Posterior cingulate gyrus (tissue), 11 donors: Measurements from ENCODE around the gene EXD3.

ENCODE experiments used
- DNase-seq, 10 donors: peaks; one replicate each; pipeline versions ENCODE4 v3.0.0 to v3.0.0-alpha.2; 2020 to 2021; ENCODE audit warnings: mixed read lengths in 3 of 10
- intact Hi-C: fragments of 100-400 bp; cut with DNase I; formaldehyde crosslinking; loops from one replicate; pipeline ENCODE4 v1.15.1; 2023

The EXD3 gene

DNA sequence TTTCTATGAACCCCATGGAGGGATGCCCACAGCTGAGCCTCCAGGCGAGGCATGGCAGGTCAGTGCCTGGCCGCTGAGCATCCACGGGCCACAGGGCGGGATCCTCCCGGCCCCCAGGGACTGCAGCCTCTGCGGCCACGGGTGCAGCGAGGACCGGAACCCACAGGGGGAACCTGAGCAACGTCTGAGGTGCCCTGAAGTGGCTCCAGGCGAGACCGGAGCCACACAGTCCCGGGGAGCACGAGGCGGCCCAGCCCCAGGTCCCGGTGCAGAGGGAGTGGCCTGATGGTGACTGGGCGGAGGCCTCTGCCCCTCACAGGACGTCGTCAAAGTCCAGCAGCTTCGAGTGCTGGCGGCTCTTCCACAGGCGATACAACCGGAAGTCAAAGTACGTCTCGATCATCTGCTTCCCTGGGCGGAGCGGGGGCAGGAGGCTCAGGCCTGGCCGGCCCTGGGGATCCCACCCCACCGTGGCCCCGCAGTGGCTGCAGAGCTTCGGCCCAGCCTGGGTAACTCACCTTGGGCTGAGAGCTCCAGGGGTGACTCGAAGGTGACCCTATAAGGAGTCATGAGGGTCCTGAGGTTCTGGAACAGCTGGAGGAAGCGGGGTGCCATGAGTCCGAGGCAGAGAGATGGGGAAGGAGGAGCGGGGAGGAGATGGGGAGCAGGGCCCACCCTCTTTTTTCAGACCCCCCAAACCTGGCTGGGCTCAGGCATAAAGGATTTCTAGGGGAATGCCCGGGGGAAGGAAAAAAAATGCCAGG is 26.3 kb upstream of the EXD3 start:
- DNase-seq: peak in 5 of 10 donors; percentile 6 to 77 (median 71)
- intact Hi-C loops: no loop called here

GRCh38 chr9:137448602-137448962 is 25.6 kb upstream of the EXD3 start:
- intact Hi-C loops: no loop called here
- peak in 1 of 10 donors; percentile 22 for DNase-seq

GRCh38 chr9:137447722-137448601 is 25.0 kb upstream of the EXD3 start:
- DNase-seq: peak in 5 of 10 donors; percentile 18 to 88 (median 73)
- intact Hi-C loops: no loop called here

GRCh38 chr9:137446851-137447471 is 24.0 kb upstream of the EXD3 start:
- intact Hi-C loops: no loop called here
- peak in 5 of 10 donors; percentile 8 to 87 (median 81) for DNase-seq

GRCh38 chr9:137445930-137446431 is 23.0 kb upstream of the EXD3 start:
- peak in 5 of 10 donors; percentile 8 to 63 (median 47) for DNase-seq
- intact Hi-C loops: no loop called here

DNA sequence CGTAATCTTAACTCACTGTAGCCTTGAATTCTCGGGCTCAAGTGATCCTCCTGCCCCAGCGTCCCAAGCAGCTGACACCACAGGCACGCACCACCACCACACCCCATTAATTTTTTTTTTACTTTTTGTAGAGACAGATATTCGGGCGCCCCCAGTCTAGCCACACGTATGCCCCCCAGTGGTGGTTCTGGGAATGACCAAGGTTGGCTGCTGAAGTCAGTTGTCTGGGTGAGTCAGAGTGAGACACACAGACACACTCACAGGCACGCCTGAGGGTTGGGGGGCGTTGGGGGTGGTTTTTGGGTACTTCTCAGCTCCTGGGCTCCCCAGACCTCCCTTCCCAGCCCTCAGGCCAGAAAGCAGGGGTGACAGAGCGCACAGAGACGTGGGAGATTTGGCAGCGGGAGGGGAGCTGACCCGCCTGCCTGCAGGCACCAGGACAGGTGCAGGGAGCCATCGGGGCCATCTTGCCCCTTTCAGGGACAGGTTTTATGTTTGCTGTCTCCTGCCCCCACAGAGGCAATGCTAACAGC is 22.4 kb upstream of the EXD3 start:
- peak; percentile 55 to 94 (median 80) for DNase-seq
- intact Hi-C loops: no loop called here

- intact Hi-C loops: no loop called here
- DNase-seq: peak in 4 of 10 donors; percentile 9 to 50 (median 35)
Measured at GRCh38 chr9:137444106-137444790, 21.3 kb upstream of the EXD3 start.

DNA sequence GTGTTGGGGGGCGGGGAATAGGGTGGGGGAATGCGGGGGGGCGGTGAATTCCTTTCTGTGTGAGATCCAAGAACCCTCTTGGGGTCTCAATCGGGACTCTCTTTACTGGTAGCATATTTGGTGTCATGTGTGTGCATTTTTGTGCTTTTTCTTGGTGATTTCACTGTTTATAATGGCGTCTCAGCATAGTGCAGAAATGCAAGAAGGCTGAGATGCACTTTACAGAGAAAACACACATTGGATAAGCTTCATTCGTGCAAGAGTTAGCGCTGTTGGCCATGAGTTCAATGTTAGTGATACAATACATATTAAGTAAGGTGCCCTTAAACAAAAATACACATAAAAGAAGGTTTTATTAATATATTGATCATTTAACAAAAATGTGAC is 19.0 kb upstream of the EXD3 start:
- DNase-seq: no peak
- intact Hi-C loops: no loop called here

GRCh38 chr9:137441289-137441934 is 18.4 kb upstream of the EXD3 start, which contains the start of gene ENTPD8:
Gene ENTPD8, minus strand, starts transcription at chr9:137441357. Its CDS starts 3,072 bp downstream, at chr9:137438285.
- intact Hi-C loops: no loop called here

GRCh38 chr9:137439158-137439714 is 16.3 kb upstream of the EXD3 start:
- intact Hi-C loops: no loop called here
- peak in 5 of 10 donors; percentile 5 to 79 (median 56) for DNase-seq

More at GRCh38 chr9:137441289-137441934, 18.4 kb upstream of the EXD3 start, which contains the start of gene ENTPD8:
- peak in 5 of 10 donors; percentile 5 to 77 (median 50) for DNase-seq

DNA sequence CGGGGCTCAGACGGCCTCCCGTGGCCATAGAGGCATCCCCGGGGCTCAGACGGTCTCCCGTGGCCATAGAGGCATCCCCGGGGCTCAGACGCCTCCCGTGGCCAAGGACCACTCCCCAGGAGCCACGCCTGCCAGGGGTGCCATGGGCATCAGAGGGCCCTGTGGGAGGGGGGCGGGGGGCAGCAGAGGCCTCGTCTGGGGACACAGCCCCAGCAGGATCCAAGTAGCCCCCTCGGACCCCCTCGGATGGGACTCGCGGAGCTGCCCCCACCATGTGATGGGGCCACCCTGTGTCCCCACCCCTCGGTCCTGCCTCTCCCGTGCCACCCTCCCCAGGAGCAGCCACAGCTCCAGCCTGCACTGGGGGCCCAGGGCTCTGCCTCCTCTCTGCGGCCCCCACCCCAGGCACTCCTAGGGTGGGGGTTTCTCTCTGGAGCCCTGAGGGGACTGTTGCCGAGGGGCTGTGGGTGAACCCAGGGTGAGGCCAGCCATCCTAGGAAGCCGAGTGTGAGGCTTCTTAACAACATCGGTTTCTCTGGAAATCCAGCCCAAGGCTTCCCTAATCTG is 15.7 kb upstream of the EXD3 start:
- intact Hi-C loops: no loop called here

GRCh38 chr9:137437691-137438590 is 15.0 kb upstream of the EXD3 start:
- peak in 7 of 10 donors; percentile 1 to 75 (median 19) for DNase-seq
- intact Hi-C loops: no loop called here

More for the DNA sequence above, 15.7 kb upstream of the EXD3 start:
- peak in 5 of 10 donors; percentile 2 to 56 (median 28) for DNase-seq

DNA sequence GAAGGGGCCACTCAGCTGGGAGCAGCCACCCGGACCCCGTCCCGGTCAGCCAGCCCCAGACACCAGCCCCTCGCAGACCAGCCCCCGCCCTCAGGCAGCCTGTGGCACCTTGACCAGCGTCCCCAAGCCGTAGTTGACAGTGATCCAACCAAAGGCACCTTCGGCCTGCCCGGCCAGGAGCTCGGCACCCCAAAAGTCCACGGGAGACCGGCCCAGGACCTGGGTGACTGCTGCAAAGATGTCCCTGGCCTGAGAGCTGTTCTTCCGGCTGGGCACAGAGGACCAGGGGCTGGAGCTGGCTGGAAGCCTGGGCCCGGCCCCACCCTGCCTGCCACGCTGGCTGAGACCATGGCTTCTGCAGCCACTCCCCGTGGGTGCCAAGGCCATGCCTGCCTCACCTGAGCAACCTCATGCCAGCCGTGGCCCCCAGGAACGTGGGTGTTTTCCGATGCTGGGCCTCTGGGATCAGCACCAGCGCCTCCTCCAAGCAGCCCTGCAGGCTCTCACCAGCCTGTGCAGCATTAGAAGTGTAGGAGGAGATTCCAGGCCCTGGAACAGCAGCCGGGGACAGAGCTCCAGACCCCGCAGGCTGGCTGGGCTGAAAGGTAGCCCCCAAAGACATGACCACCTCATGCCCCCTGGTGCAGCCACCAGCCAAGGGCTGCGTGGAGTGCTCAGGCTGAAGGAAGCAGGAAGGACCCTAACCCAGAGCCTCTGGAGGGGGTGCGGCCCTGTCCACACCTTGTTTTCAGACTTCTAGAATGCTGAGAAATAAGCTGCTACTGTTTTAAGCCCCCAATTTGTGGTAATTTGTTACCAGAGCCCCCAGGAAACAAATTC is 14.0 kb upstream of the EXD3 start:
- DNase-seq: peak in 6 of 10 donors; percentile 1 to 85 (median 46)
- intact Hi-C loops: no loop called here

- intact Hi-C loops: no loop called here
- peak in 6 of 10 donors; percentile 7 to 87 (median 53) for DNase-seq
Measured at GRCh38 chr9:137435980-137436760, 13.2 kb upstream of the EXD3 start.

GRCh38 chr9:137435381-137435891 is 12.5 kb upstream of the EXD3 start:
- DNase-seq: peak in 3 of 10 donors; percentile 0 to 67 (median 5)
- intact Hi-C loops: no loop called here
